ENCODE measurements around the gene DUSP9.

DUSP9 gene

DNA sequence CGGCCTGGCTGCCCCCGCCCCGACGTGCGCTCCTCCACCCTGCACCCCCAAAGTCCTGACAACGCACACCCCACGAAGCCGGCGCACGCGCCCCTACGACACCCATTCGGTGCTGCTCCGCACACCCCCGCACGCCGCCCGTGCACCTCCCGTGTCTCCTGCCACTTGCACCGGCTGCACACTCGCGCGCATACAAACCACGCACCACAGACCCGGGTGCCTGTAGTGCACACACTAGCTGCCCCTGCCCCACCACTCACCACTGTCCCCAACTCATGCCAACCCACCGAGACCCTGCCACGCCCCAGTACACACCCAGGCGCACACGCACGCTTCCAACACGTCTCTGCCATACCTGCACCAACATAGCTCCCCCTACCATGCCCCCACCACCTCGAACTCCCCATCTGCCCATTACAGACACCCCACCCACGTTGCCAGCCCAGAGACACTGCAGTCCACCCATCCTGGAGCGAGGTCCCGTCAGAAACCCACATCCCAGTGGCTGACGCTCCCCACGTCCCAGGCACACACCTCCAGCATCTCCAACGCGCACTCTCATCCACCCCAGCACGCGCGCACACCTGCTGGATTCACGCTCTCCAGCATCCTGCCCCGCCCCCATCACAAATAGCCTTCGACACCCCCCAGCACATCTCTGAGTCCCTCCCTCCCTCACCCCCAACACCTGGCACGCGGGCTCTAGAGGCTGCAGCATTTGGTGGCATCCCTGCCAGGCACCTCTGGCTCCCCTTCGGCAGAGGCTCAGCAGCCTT is 4.2 kb upstream of the DUSP9 start:
- H3K9ac ChIP-seq (ENCODE audit: insufficient read length, low read depth) = no peak overlapping the region
- H3K4me3 ChIP-seq (ENCODE audit: insufficient read length, low read depth) = no peak overlapping the region
- peaks cover 68% of the 10 kb centered on the region for H3K27me3 ChIP-seq (ENCODE audit: insufficient read depth, insufficient read length)

DNA sequence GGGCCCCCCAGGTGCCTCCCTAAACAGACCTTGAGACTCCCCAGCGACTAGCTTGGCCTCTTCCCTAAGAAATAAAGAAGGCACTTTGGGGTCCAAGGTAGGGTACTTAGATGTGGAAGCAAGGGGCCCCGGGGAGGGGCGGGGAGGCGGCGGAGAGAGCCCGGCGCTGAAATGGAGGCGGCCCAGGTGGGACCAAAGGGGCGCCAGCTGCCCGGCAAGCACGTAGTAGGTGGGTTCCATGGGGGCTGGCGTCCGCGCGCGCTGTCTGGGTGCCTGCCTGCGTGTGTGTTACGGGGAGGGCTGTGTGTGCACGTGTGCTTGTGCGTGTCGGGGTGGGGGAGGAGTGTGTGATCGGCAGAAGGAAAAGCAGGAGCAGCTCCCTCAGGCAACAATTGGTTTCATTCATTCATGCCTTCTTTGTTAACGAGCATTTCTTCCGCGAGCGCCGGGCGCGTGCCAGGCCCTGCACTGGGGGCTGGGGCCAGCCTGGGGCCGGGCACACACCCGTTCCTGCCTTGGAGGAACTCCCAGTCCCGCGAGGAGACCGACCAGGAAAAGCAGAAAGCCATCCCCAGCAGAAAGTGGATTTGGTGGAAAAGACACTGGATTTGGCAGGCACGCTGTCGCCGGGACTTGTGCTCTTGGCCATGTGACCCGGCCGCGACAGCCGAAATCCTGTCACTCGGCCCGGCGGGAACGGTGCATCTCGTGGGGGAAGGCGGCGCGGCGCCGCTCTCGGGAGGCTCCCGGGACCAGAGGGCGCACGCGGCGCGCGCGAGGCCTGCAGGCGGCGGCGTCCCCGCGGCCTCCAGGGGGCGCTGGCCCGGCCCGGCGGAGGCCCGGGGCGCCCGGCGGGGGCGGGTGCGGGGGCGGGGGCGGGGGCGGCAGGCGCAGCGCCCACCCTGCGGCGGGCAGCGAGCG is 3.3 kb upstream of the DUSP9 start:
- peak overlapping the region; percentile 4 for H3K4me3 ChIP-seq (ENCODE audit: insufficient read length, low read depth)
- DNase-seq (ENCODE audit: low read depth, low spot score) = no peak
- peaks cover 76% of the 10 kb centered on the region for H3K27me3 ChIP-seq (ENCODE audit: insufficient read depth, insufficient read length)

More for the DNA sequence above, 4.2 kb upstream of the DUSP9 start:
- Histone ChIP-seq H3K36me3 (ENCODE audit: insufficient read depth, insufficient read length, low read length) (no peaks in the 10 kb centered on the region), H3K4me1 (ENCODE audit: insufficient read depth, insufficient read length) (no peaks in the 10 kb centered on the region), H3K9me3 (ENCODE audit: insufficient read depth, low read length) (no peaks in the 10 kb centered on the region)
- DNase-seq (ENCODE audit: low read depth, low spot score) = no peak
- TF ChIP-seq SUZ12 (IDR thresholded peaks at IDR 0.05; ENCODE audit: extremely low read depth, insufficient read depth, insufficient read length) (no peak), YY1 (IDR thresholded peaks at IDR 0.05; ENCODE audit: insufficient read depth, insufficient read length) (no peak), ZNF274 (IDR thresholded peaks at IDR 0.05; ENCODE audit: low read depth, low read length) (no peak)

DNA sequence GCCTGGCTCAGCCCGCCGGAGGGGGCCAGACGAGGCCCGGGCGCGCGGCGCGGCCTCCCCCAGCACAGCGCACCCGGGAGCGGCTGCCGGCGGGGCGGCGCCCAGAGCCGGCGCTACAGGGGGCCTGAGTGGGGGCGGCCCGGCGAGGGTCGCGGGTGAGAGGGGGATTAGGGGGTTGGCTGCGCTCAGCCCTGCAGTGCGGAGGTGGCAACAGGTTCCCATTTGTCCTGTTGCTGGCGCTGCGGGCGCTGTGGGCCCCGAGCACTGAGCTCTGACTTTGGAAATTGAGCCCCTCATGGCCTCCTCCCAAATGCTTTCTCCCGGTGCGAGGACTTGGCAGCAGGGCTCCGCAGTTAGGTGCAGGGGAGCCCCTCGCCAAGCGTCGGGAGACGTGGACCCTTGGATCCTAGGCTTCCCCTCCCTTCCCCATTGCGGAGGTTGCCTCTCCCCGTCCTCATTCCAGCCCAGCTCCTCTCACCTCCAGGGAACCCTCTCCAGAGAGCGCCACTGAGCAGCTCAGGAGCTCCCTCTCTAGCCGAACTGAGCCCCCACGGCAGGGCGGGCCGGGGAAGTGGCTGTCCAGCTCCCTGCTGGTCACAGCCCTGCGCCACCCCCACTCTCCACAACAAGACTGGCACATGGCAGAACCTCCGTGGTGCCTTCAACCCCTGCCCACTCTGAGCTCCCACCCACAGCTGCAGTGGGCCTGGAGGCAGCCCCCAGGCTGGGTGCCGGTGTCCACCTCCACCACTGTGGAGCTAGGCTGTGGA is 2.5 kb upstream of the DUSP9 start:
- Histone ChIP-seq H3K27me3 (ENCODE audit: insufficient read depth, insufficient read length) (peaks cover 83% of the 10 kb centered on the region), H3K9ac (ENCODE audit: insufficient read length, low read depth) (peak overlapping the region; percentile 42), H3K9me3 (ENCODE audit: insufficient read depth, low read length) (no peaks in the 10 kb centered on the region), H3K4me1 (ENCODE audit: insufficient read depth, insufficient read length) (no peaks in the 10 kb centered on the region), H3K4me3 (ENCODE audit: insufficient read length, low read depth) (peak overlapping the region; percentile 22), H3K36me3 (ENCODE audit: insufficient read depth, insufficient read length, low read length) (no peaks in the 10 kb centered on the region)
- TF ChIP-seq YY1 (IDR thresholded peaks at IDR 0.05; ENCODE audit: insufficient read depth, insufficient read length) = no peak
- no peak for TF ChIP-seq ZNF274 (IDR thresholded peaks at IDR 0.05; ENCODE audit: low read depth, low read length)
- TF ChIP-seq SUZ12 (IDR thresholded peaks at IDR 0.05; ENCODE audit: extremely low read depth, insufficient read depth, insufficient read length) = no peak
- DNase-seq (ENCODE audit: low read depth, low spot score) = no peak

More for the DNA sequence above, 3.3 kb upstream of the DUSP9 start:
- Histone ChIP-seq H3K4me1 (ENCODE audit: insufficient read depth, insufficient read length) (no peaks in the 10 kb centered on the region), H3K9me3 (ENCODE audit: insufficient read depth, low read length) (no peaks in the 10 kb centered on the region), H3K36me3 (ENCODE audit: insufficient read depth, insufficient read length, low read length) (no peaks in the 10 kb centered on the region), H3K9ac (ENCODE audit: insufficient read length, low read depth) (peak overlapping the region; percentile 21)
- TF ChIP-seq ZNF274 (IDR thresholded peaks at IDR 0.05; ENCODE audit: low read depth, low read length) = no peak
- no peak for TF ChIP-seq YY1 (IDR thresholded peaks at IDR 0.05; ENCODE audit: insufficient read depth, insufficient read length)
- TF ChIP-seq SUZ12 (IDR thresholded peaks at IDR 0.05; ENCODE audit: extremely low read depth, insufficient read depth, insufficient read length) = no peak

DNA sequence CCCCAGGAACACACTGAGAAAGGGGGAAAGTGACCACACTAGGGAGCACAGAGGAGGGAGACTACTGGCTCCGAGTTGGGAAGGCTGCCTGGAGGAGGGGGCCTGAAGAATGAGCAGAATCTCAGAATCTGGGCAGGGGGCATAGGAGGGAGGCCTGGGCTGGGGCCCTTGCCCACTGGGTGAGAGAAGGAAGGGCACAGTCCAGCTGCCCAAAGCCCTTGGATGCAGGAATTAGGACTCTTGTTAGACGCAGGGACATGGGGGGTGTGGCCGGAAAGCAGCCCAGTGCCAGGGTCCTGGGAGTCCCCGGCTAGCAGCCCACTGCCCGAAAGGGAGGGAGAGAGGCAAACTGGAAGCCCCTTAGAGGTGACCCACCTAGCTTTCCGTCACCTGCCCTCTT is 1.9 kb upstream of the DUSP9 start:
- Histone ChIP-seq H3K9ac (ENCODE audit: insufficient read length, low read depth) (no peak overlapping the region), H3K4me3 (ENCODE audit: insufficient read length, low read depth) (no peak overlapping the region), H3K27me3 (ENCODE audit: insufficient read depth, insufficient read length) (peaks cover 79% of the 10 kb centered on the region)

DNA sequence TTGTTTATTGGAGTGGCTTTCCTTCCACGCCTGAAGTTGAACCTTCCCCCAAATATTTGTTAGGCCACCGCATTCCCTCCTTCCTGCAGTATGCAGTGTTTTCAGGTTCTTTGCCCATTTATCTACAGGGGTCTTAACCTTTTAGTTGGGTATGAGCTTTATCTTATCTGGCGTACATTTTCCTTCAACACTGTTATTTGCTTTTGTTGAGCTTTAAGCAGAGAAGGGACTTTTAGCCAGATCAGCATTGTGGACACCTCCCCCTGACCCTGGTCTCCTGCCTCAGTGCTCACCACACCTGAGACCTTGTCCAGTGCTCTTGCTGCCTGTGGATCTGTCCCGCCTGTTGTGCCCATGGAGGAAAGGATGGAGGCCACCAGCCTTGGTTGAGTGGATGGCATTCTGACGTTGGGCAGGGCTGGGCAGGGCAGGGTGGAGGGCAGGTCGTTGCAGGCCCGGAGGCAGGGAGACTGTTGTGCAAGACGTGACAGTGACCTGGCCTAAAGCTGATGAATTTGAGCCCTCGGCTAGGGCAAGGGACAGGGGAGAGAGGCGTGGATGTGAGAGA is 998 bp upstream of the DUSP9 start:
- no peak overlapping the region for H3K4me3 ChIP-seq (ENCODE audit: insufficient read length, low read depth)
- H3K4me1 ChIP-seq (ENCODE audit: insufficient read depth, insufficient read length) = no peaks in the 10 kb centered on the region
- H3K36me3 ChIP-seq (ENCODE audit: insufficient read depth, insufficient read length, low read length) = no peaks in the 10 kb centered on the region
- DNase-seq (ENCODE audit: low read depth, low spot score) = no peak
- peaks cover 70% of the 10 kb centered on the region for H3K27me3 ChIP-seq (ENCODE audit: insufficient read depth, insufficient read length)
- TF ChIP-seq YY1 (IDR thresholded peaks at IDR 0.05; ENCODE audit: insufficient read depth, insufficient read length) = no peak
- TF ChIP-seq SUZ12 (IDR thresholded peaks at IDR 0.05; ENCODE audit: extremely low read depth, insufficient read depth, insufficient read length) = no peak
- TF ChIP-seq ZNF274 (IDR thresholded peaks at IDR 0.05; ENCODE audit: low read depth, low read length) = no peak
- no peak overlapping the region for H3K9ac ChIP-seq (ENCODE audit: insufficient read length, low read depth)
- no peaks in the 10 kb centered on the region for H3K9me3 ChIP-seq (ENCODE audit: insufficient read depth, low read length)

More for the DNA sequence above, 1.9 kb upstream of the DUSP9 start:
- no peak for TF ChIP-seq ZNF274 (IDR thresholded peaks at IDR 0.05; ENCODE audit: low read depth, low read length)
- TF ChIP-seq SUZ12 (IDR thresholded peaks at IDR 0.05; ENCODE audit: extremely low read depth, insufficient read depth, insufficient read length) = no peak
- TF ChIP-seq YY1 (IDR thresholded peaks at IDR 0.05; ENCODE audit: insufficient read depth, insufficient read length) = no peak
- Histone ChIP-seq H3K36me3 (ENCODE audit: insufficient read depth, insufficient read length, low read length) (no peaks in the 10 kb centered on the region), H3K9me3 (ENCODE audit: insufficient read depth, low read length) (no peaks in the 10 kb centered on the region), H3K4me1 (ENCODE audit: insufficient read depth, insufficient read length) (no peaks in the 10 kb centered on the region)
- no peak for DNase-seq (ENCODE audit: low read depth, low spot score)

DNA sequence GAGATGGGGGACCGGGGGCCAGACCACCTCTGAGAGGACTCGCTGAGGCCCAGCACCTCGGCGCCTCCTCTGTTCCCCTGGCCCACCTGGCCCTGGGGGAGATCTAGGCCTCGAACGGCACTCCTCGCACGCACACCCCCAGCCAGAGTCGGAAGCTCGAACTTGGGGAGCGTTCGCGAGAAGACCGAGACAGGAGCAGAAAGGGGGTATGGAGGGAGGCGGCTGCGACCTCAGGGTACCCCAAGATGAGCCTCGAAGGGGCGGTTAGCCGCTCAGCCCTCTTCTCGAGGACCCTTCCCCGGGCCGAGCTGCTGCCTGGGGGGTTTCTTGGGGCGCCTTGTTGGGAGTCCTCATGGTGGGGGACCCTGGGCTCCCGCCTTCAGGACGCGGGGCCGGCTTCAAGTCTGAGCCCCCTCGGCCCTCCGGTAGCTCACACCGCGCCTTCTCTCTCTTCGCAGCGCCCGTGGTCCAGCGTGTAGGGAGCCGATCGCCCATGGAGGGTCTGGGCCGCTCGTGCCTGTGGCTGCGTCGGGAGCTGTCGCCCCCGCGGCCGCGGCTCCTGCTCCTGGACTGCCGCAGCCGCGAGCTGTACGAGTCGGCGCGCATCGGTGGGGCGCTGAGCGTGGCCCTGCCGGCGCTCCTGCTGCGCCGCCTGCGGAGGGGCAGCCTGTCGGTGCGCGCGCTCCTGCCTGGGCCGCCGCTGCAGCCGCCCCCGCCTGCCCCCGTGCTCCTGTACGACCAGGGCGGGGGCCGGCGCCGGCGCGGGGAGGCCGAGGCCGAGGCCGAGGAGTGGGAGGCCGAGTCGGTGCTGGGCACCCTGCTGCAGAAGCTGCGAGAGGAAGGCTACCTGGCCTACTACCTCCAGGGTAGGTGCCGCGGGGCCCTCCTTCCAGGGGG is 706 bp downstream of the DUSP9 start:
- no peak for TF ChIP-seq ZNF274 (IDR thresholded peaks at IDR 0.05; ENCODE audit: low read depth, low read length)
- no peak for TF ChIP-seq SUZ12 (IDR thresholded peaks at IDR 0.05; ENCODE audit: extremely low read depth, insufficient read depth, insufficient read length)
- no peak for TF ChIP-seq YY1 (IDR thresholded peaks at IDR 0.05; ENCODE audit: insufficient read depth, insufficient read length)
- peaks cover 62% of the 10 kb centered on the region for H3K27me3 ChIP-seq (ENCODE audit: insufficient read depth, insufficient read length)
- no peak overlapping the region for H3K4me3 ChIP-seq (ENCODE audit: insufficient read length, low read depth)
- H3K9me3 ChIP-seq (ENCODE audit: insufficient read depth, low read length) = no peaks in the 10 kb centered on the region
- peak overlapping the region; percentile 32 for H3K9ac ChIP-seq (ENCODE audit: insufficient read length, low read depth)
- DNase-seq (ENCODE audit: low read depth, low spot score) = no peak
- no peaks in the 10 kb centered on the region for H3K36me3 ChIP-seq (ENCODE audit: insufficient read depth, insufficient read length, low read length)
- no peaks in the 10 kb centered on the region for H3K4me1 ChIP-seq (ENCODE audit: insufficient read depth, insufficient read length)

Data from NT2/D1 (cell line).